ENCODE results near the gene CDH1.

GRCh38 chr16:68754084-68754792, 17.1 kb downstream of the CDH1 start:
- TF ChIP-seq POLR2AphosphoS5 (IDR thresholded peaks at IDR 0.05): no peak
- TF ChIP-seq, protein P1, sequence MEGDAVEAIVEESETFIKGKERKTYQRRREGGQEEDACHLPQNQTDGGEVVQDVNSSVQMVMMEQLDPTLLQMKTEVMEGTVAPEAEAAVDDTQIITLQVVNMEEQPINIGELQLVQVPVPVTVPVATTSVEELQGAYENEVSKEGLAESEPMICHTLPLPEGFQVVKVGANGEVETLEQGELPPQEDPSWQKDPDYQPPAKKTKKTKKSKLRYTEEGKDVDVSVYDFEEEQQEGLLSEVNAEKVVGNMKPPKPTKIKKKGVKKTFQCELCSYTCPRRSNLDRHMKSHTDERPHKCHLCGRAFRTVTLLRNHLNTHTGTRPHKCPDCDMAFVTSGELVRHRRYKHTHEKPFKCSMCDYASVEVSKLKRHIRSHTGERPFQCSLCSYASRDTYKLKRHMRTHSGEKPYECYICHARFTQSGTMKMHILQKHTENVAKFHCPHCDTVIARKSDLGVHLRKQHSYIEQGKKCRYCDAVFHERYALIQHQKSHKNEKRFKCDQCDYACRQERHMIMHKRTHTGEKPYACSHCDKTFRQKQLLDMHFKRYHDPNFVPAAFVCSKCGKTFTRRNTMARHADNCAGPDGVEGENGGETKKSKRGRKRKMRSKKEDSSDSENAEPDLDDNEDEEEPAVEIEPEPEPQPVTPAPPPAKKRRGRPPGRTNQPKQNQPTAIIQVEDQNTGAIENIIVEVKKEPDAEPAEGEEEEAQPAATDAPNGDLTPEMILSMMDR (IDR thresholded peaks at IDR 0.05): no peak
- TF ChIP-seq POLR2A (IDR thresholded peaks at IDR 0.05): no peak
- no peak for TF ChIP-seq EP300 (IDR thresholded peaks at IDR 0.05)
